Activated T-helper 1 cell treated with anti-CD3 and anti-CD28 coated beads, Interleukin-12 subunit alpha, Interleukin-12 subunit beta, Interleukin-2, Interleukin-4 antibody, amounts not matched to agents 30 ng/mL and 10 ng/mL and 1 ng/mL, durations not matched to agents 14 hours and 24 hours and 36 hours (primary cell): ENCODE data around the gene NPBWR2. TPM values are rescaled to one million over a fixed set of nuclear protein-coding genes. Genes with fewer than 3 reads are reported as not detected.

Experiments used
- DNase-seq: peaks from one replicate; pipeline ENCODE4 v3.0.0; 2021; ENCODE audit warnings: low spot score
- H3K27ac Mint-ChIP-seq: one replicate; pipeline ENCODE4 v1.8.0; 2021; ENCODE audit warnings: mild to moderate bottlenecking, mixed read lengths
- H3K27me3 Mint-ChIP-seq: one replicate; pipeline ENCODE4 v1.8.0; 2022; ENCODE audit warnings: mild to moderate bottlenecking, moderate library complexity, mixed read lengths; ENCODE audit not compliant: insufficient read depth
- H3K36me3 Mint-ChIP-seq: one replicate; pipeline ENCODE4 v1.8.0; 2021; ENCODE audit warnings: low read depth, mixed read lengths
- H3K4me1 Mint-ChIP-seq: one replicate; pipeline ENCODE4 v1.8.0; 2021; ENCODE audit warnings: low read depth, mixed read lengths
- H3K4me3 Mint-ChIP-seq: one replicate; pipeline ENCODE4 v1.8.0; 2021; ENCODE audit warnings: mild to moderate bottlenecking, moderate library complexity, mixed read lengths
- H3K9me3 Mint-ChIP-seq: one replicate; pipeline ENCODE4 v1.8.0; 2021; ENCODE audit warnings: mixed read lengths
- intact Hi-C: fragments of 100-400 bp; cut with micrococcal nuclease; formaldehyde crosslinking; loops from one replicate; pipeline ENCODE4 v1.15.1; 2024
- total RNA-seq: library from RNA; stranded (reverse); gene quantifications from 2 replicates; pipeline ENCODE4 v1.2.3, GENCODE V29; 2022

Gene NPBWR2
- total RNA-seq, 1 donor from 2014 or later = not detected

DNA sequence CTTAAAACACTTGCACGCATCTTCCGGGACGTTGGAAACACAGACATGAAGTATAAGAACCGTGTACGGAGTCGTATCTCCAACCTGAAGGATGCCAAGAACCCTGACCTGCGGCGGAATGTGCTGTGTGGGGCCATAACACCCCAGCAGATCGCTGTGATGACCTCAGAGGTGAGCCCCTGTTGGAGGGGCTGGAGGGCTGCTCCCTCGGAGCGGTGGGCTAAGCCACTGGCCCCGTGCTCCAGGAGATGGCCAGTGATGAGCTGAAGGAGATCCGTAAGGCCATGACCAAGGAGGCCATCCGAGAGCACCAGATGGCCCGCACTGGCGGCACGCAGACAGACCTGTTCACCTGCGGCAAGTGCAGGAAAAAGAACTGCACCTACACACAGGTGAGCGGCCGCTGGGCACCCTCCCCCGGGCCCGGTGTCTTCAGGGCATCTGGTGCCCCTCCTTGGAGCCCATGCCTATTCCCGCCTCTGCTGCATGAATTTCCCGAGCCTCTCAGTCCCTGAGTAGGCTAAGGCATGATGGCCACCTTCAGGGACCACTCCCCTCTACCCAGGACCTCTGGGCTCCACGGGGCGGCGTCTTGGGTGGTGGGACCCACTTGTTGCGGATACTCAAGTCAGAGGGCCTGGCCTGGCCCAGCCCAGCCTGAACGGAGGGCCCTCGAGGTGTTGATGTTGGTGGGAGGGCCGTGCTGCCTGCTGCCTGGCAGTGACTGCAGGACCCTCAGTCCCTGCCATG is 36.9 kb downstream of the NPBWR2 start:
- Mint-ChIP-seq H3K27ac (no peak overlapping the region), H3K27me3 (no peaks in the 10 kb centered on the region), H3K9me3 (no peaks in the 10 kb centered on the region), H3K4me3 (no peak overlapping the region), H3K4me1 (peaks cover 27% of the 10 kb centered on the region), H3K36me3 (peaks cover 7% of the 10 kb centered on the region)
- DNase-seq = no peak
- intact Hi-C loops = no loop called here

DNA sequence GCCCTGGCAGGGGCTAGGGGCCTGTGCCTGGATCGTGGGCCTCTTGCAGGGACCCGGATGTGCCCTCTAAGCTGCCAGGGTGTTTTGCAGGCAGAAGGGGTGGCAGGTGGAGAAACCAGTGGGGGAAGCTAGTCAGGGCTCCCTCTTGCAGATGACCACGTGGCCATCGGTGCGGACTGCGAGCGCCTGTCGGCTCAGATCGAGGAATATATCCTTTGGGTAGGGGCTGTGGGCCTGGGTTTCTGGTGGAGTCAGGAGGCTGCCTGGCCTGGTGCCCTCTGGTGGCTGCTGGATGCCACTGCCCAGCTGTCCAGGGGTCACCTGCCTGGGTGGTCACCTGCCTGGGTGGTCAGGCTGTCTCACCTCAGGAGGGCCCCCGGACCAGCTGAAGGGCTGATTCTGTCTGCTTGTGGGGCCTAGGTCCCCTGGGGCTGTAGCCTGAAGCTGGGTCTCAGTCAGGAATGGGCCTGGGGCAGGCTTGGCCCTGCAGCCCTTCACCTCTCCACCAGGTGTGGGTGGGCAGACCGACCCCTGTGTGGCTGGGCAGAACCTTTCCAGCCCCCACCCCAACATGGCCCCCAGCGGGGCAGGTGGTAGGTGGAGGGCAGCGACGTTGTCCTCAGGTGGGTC is 37.6 kb downstream of the NPBWR2 start:
- H3K9me3 Mint-ChIP-seq = no peaks in the 10 kb centered on the region
- peaks cover 34% of the 10 kb centered on the region for H3K4me1 Mint-ChIP-seq
- H3K27me3 Mint-ChIP-seq = no peaks in the 10 kb centered on the region
- H3K27ac Mint-ChIP-seq = no peak overlapping the region
- no peak for DNase-seq
- intact Hi-C loops = loop anchor here (5.0 kb wide), 1 partner anchor 427 kb away; no protein-coding TSS in a partner anchor
- H3K4me3 Mint-ChIP-seq = peak overlapping the region; percentile 15
- peaks cover 7% of the 10 kb centered on the region for H3K36me3 Mint-ChIP-seq

DNA sequence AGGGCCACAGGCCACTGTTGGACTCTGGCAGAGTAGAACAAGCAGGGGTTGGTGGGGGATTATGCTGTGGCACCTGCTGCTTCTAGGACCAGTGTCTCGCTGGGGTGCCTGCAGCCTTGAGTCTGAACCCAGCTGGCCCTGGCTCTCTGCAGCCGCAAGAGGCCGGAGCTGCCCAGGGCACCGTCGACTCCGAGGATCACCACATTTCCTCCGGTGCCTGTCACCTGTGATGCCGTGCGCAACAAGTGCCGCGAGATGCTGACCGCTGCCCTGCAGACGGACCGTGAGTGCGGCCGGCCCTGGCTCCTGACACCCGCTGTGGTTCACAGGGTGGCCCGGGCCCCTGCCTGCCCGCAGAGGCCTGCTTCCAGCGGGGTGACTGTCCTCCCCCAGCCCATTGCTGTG is 38.2 kb downstream of the NPBWR2 start:
- Mint-ChIP-seq H3K27ac (no peak overlapping the region), H3K4me1 (peaks cover 37% of the 10 kb centered on the region), H3K4me3 (no peak overlapping the region), H3K36me3 (peaks cover 6% of the 10 kb centered on the region), H3K9me3 (no peaks in the 10 kb centered on the region), H3K27me3 (no peaks in the 10 kb centered on the region)
- intact Hi-C loops = loop anchor here (5.0 kb wide), 1 partner anchor 427 kb away; no protein-coding TSS in a partner anchor
- DNase-seq = no peak

DNA sequence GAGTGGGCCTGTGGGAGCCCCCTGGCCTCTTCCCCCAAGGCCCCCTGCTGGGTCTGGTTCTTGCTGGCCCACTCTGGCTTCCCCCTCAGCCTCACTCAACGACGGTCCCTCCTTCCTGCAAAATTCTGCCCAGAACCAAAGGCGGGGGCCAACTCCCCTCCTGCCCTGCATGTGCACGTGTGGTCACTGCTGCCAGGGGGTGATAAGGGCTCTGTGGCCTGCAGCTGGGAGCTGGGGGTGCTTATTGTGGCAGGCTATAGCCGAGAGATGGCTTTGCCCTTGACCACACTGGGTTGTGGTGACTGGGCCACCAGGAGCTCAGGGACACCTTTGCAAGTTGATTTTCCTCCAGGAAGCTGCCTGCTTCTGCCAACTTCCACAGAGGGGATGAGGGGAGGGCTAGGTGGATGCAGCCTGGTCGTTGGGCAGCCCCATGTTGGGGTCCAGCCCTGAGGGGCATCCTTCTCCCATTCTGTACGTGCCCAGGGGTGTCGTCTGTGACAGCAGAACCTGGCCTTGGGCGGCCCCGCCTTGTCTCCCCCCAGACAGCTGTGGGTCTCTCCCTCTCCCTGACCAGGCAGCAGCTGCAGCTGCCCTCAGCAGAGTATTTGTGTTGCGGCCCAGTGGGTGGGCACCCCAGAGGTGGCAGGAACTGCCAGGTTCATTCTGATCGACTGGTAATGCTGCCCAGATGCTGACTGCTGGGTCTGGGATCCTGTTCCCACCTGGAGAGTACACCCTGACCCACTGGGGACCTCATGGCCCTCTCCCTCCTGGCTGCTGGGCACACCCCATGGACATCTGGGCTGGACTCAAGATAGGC is 38.8 kb downstream of the NPBWR2 start:
- intact Hi-C loops = loop anchor here (5.0 kb wide), 1 partner anchor 426 kb away; no protein-coding TSS in a partner anchor
- no peaks in the 10 kb centered on the region for H3K27me3 Mint-ChIP-seq
- H3K36me3 Mint-ChIP-seq = peaks cover 6% of the 10 kb centered on the region
- H3K9me3 Mint-ChIP-seq = no peaks in the 10 kb centered on the region
- DNase-seq = no peak
- H3K27ac Mint-ChIP-seq = no peak overlapping the region
- no peak overlapping the region for H3K4me3 Mint-ChIP-seq
- peaks cover 44% of the 10 kb centered on the region for H3K4me1 Mint-ChIP-seq

DNA sequence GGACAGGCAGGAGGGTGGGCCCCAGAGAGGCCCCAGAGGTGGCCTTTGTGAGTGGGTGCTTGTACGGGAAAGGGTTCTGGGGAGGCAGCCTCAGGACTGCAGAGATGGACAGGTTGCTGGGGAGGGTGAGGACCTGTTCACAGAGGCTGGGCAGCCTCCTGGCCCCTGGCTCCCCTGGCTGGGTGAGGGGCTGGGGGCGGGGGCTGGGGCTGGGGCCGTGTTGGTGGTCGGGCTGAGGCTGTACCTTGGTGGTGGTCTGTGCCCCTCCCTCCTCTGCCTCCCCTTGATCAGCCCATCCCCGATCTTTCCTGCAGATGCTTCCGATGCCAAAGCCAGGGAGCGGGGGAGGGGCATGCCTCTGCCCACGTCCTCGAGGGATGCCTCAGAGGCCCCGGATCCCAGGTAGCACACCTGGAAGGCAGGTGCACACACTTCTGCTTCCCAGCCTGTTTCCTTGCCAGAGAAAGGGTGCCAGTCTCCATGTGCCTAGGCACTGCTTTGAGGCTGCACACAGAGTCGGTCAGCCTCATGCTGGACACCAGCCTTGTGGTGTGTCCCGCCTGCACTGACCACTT is 39.5 kb downstream of the NPBWR2 start:
- H3K4me1 Mint-ChIP-seq = peaks cover 45% of the 10 kb centered on the region
- no peak overlapping the region for H3K4me3 Mint-ChIP-seq
- intact Hi-C loops = loop anchor here (5.0 kb wide), 1 partner anchor 426 kb away; no protein-coding TSS in a partner anchor
- DNase-seq = no peak
- peak overlapping the region; percentile 87 for H3K27ac Mint-ChIP-seq
- no peaks in the 10 kb centered on the region for H3K27me3 Mint-ChIP-seq
- peaks cover 6% of the 10 kb centered on the region for H3K36me3 Mint-ChIP-seq
- H3K9me3 Mint-ChIP-seq = no peaks in the 10 kb centered on the region

DNA sequence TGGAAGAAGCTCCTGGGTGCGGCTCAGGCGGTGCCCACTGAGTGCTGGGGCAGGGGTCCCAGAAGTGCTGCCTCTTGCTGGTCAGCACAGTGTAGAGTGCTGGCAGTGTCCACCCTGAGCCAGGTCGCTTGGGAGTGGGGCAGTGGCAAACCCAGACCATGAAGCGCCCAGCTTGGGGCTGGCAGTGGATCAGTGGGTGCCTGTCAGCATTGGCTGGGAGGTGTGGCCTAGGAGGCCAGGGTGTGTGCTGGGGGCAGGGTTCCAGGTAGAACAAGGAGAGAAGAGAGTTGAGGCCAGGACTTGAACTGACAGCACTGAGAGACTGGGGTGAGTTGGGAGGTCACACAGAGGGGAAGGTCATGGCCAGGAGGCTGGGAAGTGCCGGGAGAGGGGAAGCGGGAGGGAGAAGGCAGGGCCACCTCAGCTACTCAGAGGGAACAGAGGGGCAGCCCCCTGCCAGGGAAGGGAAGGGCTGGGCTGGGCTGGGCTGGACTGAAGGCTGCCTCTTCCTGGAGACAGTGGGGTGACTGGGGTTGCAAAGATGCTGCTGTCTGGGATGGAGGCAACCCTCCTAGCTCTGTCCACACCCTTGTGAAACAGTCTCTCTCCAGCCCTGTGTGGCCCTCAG is 40.2 kb downstream of the NPBWR2 start:
- peak overlapping the region; percentile 69 for H3K4me3 Mint-ChIP-seq

DNA sequence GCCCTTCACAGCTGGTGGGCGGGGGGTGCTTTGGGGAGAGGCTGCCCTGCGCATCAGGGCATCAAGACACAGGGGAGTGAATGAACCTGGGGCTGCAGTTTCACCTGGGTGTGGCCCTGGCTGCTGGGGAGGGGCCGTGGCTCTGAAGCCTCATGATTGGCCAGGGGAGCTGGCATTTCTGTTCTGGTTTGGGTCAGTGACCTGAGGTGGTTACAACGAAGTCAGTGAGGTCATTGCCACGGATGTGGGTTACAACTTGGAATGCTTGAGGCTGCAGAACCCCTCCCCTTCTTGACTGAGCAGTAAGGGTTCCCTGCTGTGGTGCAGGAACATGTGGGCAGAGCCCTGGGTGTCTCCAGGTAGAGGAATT is 41.4 kb downstream of the NPBWR2 start:
- Mint-ChIP-seq H3K36me3 (peaks cover 4% of the 10 kb centered on the region), H3K9me3 (no peaks in the 10 kb centered on the region), H3K4me3 (peak overlapping the region; percentile 64), H3K4me1 (peaks cover 45% of the 10 kb centered on the region), H3K27ac (peak overlapping the region; percentile 90), H3K27me3 (no peaks in the 10 kb centered on the region)
- intact Hi-C loops = loop anchor here (1.0 to 5.0 kb wide), 3 partner anchors 11 to 528 kb away; no protein-coding TSS in a partner anchor
- DNase-seq = peak; percentile 78

More for the DNA sequence above, 40.2 kb downstream of the NPBWR2 start:
- H3K4me1 Mint-ChIP-seq = peaks cover 43% of the 10 kb centered on the region
- intact Hi-C loops = loop anchor here (5.0 kb wide), 1 partner anchor 425 kb away; no protein-coding TSS in a partner anchor
- H3K36me3 Mint-ChIP-seq = peaks cover 4% of the 10 kb centered on the region
- peak overlapping the region; percentile 87 for H3K27ac Mint-ChIP-seq
- H3K27me3 Mint-ChIP-seq = no peaks in the 10 kb centered on the region
- H3K9me3 Mint-ChIP-seq = no peaks in the 10 kb centered on the region
- DNase-seq = no peak

DNA sequence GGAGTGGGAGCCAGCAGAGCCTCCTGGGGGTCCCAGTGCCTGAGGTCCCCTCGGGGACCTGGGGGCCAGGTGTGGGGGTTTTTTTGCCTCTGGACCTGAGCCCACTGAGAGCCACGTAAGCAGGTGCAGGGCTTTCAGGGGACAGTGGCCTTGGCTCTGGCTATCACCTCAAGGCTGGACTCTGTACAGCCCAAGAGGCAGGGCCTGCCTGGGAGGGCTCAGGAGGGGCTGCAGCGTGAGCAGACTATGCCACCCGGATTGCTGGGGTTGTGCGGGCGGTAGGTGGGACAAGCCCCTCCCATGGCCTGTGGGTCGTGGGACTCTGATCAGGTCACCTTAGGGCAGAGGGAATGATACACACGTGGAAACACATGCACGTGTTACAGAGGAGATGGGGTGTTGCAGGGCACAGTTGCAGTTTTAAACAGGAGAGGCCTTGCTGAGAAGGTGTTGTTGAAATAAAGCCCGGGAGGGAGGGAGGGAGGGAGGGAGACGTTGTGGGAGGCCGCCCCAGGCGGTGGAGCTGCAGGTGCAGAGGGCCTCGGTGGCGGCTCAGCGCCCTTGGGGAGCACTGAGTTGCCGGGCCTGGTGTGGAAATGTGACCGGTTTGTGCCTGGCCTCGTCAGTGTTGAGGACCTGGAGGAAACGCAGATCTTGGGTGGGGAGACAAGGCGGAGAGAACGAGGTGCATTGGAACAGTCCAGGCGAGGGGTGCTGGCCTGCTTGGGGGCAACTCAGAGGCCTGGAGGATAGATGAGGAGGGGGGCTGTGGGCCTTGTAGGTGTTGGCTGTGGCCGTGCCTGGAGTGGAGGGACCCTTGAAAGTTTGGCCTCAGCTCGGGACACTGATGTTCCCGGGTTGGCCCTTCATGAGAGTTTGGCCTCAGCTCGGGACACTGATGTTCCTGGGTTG is 42.0 kb downstream of the NPBWR2 start:
- Mint-ChIP-seq H3K36me3 (peaks cover 2% of the 10 kb centered on the region), H3K4me3 (peak overlapping the region; percentile 93), H3K27me3 (no peaks in the 10 kb centered on the region), H3K9me3 (no peaks in the 10 kb centered on the region), H3K27ac (peak overlapping the region; percentile 90), H3K4me1 (peaks cover 45% of the 10 kb centered on the region)
- no peak for DNase-seq
- intact Hi-C loops = loop anchor here (5.0 kb wide), 1 partner anchor 423 kb away; no protein-coding TSS in a partner anchor

DNA sequence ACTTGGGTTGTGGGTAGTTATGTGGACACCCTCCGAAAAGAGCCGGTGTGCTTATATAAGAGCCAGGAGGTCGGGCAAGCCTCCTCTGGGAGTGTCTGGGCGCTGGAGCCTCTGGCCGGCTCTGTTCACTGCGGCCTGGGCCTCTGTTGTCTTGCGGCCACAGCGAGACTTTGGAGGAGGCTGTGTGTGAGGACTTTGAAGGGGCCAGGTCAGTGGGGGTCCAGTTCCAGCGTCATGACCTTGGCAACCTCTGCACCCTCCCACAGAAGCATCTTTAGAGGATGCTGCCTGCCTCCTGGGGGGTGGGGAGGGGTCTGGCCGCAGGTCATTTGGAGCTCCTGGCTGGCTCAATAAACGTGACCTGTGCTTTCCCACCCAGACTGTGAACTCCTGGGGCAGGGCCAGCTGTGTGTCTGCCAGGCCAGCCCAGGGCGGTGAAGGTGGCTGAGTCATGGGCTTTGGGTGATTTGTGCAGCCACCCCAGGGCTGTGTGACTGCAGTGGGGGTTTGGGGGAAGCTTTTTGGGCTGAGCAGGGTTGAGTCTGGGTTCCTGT is 43.1 kb downstream of the NPBWR2 start:
- peak overlapping the region; percentile 93 for H3K4me3 Mint-ChIP-seq
- peaks cover 45% of the 10 kb centered on the region for H3K4me1 Mint-ChIP-seq
- H3K27ac Mint-ChIP-seq = peak overlapping the region; percentile 95
- peaks cover 2% of the 10 kb centered on the region for H3K36me3 Mint-ChIP-seq
- no peaks in the 10 kb centered on the region for H3K27me3 Mint-ChIP-seq
- DNase-seq = no peak
- intact Hi-C loops = loop anchor here (5.0 kb wide), 2 partner anchors 792 to 847 kb away; partner anchors contain the start of genes ARFGAP1 and YTHDF1
- no peaks in the 10 kb centered on the region for H3K9me3 Mint-ChIP-seq

DNA sequence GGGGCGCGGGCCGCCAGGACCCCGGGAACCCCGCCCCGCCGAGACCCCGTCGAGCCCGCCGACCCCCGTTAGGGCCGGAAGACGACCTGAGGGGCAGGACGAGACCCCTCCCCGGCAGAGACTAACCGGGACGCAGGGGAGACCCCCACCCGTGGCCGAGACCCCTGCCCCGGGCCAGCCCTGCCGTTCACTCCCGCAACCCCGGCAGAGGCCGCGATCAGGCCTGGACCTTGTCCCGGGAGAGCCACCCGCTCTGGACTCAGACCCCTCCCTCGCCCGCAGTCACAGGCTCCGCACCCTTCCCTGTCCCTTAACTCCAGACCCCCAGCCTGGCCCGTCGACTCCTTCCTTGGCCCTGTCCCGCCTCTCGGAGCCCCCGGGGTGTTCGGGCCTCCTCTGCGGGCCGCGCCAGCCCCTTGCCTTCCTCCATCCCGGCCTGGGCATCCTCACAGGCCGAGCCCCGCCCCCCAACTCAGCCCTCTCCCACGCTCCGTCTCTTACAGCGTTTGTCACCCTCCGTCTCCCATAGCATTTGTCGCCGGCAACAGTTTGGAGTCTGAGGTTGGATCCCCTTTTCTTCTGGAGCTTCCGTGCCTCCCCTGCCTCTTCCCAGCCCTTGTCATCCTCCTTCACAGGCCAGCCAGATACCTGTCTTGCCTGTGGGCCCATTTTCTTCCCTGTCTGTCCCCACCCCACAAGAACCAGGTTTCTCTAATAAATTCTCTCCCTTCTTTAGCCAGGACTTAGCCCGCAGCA is 43.8 kb downstream of the NPBWR2 start:
- H3K4me1 Mint-ChIP-seq = peaks cover 48% of the 10 kb centered on the region
- H3K27me3 Mint-ChIP-seq = no peaks in the 10 kb centered on the region

More for the DNA sequence above, 43.8 kb downstream of the NPBWR2 start:
- no peaks in the 10 kb centered on the region for H3K9me3 Mint-ChIP-seq
- peaks cover 2% of the 10 kb centered on the region for H3K36me3 Mint-ChIP-seq
- DNase-seq = no peak
- H3K27ac Mint-ChIP-seq = peak overlapping the region; percentile 95
- peak overlapping the region; percentile 93 for H3K4me3 Mint-ChIP-seq
- intact Hi-C loops = loop anchor here (1.0 to 5.0 kb wide), 14 partner anchors 16 to 846 kb away; partner anchors contain the start of genes ARFGAP1, ARFRP1, DNAJC5 and GMEB2
